NCI-H2171 (cell line): ENCODE data around the gene PCNX2.
A peak's percentile ranks its signal among the peaks of the same experiment; 100 is the strongest.

Experiments
- DNase-seq: peaks from one replicate; lab custom pipeline; 2025; lab: John Stamatoyannopoulos, UW

Gene PCNX2

GRCh38 chr1:233315718-233316301 is 20.3 kb upstream of the PCNX2 start:
- no peak for DNase-seq

GRCh38 chr1:233313434-233314155 is 18.1 kb upstream of the PCNX2 start:
- no peak for DNase-seq

- DNase-seq, result peak; percentile 28
These were observed 9.1 kb upstream of the PCNX2 start for GRCh38 chr1:233304489-233305102.

GRCh38 chr1:233300326-233300725 is 4.8 kb upstream of the PCNX2 start:
- DNase-seq, result no peak

GRCh38 chr1:233299450-233299849 is 3.9 kb upstream of the PCNX2 start:
- DNase-seq, result no peak

GRCh38 chr1:233295975-233296322 is 424 bp upstream of the PCNX2 start:
- DNase-seq, result no peak

GRCh38 chr1:233294913-233295236 is 650 bp downstream of the PCNX2 start:
- DNase-seq, result peak; percentile 23

- no peak for DNase-seq
These were observed 1.7 kb downstream of the PCNX2 start for GRCh38 chr1:233293556-233294446.

GRCh38 chr1:233290396-233291034 is 5.0 kb downstream of the PCNX2 start:
- DNase-seq, result no peak

- DNase-seq, result no peak
These were observed 5.8 kb downstream of the PCNX2 start for GRCh38 chr1:233289676-233290075.

GRCh38 chr1:233282582-233282886 is 13.0 kb downstream of the PCNX2 start:
- no peak for DNase-seq

GRCh38 chr1:233281711-233282581 is 13.6 kb downstream of the PCNX2 start:
- no peak for DNase-seq

GRCh38 chr1:233279971-233280370 is 15.6 kb downstream of the PCNX2 start:
- no peak for DNase-seq

- DNase-seq, result no peak
These were observed 16.9 kb downstream of the PCNX2 start for GRCh38 chr1:233278631-233279030.

GRCh38 chr1:233277637-233278606 is 17.6 kb downstream of the PCNX2 start:
- no peak for DNase-seq

- DNase-seq, result no peak
These were observed 25.9 kb downstream of the PCNX2 start for GRCh38 chr1:233269656-233270055.

GRCh38 chr1:233268389-233269022 is 27.0 kb downstream of the PCNX2 start:
- no peak for DNase-seq

- no peak for DNase-seq
These were observed 33.8 kb downstream of the PCNX2 start for GRCh38 chr1:233261695-233262094.

- DNase-seq, result no peak
These were observed 34.3 kb downstream of the PCNX2 start for GRCh38 chr1:233261206-233261605.

- no peak for DNase-seq
These were observed 37.7 kb downstream of the PCNX2 start for GRCh38 chr1:233257786-233258185.
